HepG2 (cell line): ENCODE results near the gene RBP3. TPM values are rescaled to one million over a fixed set of nuclear protein-coding genes. Genes with fewer than 3 reads are reported as not detected.

Source experiments
- ATAC-seq: fragments of 200-7000 bp; cut with Tn5 transposase; 3 replicates; pipeline ENCODE4 v1.9.1; 2020; ENCODE audit warnings: mild to moderate bottlenecking, moderate library complexity
- BruUV-seq: library from RNA; stranded (reverse); fragments of 400-500 nt; replicated peaks from 2 replicates; lab custom pipeline; 2021; lab: Mats Ljungman, UMichigan
- CTCF ChIA-PET: fragments of 300-600 bp; formaldehyde crosslinking; extraction: SDS; loops from one replicate; lab custom pipeline; 2021; ENCODE audit warnings: low total read pairs, inconsistent platforms, low intra/inter-chr PET ratio; lab: Yijun Ruan, JAX
- POLR2A ChIA-PET: fragments of 350-600 bp; sonication (Branson Sonifier 250); formaldehyde crosslinking; loops from one replicate; lab custom pipeline; 2020; ENCODE audit warnings: antibody characterized with exemption, inconsistent platforms; lab: Yijun Ruan, JAX
- DNase-seq: peaks from one replicate; pipeline ENCODE4 v3.0.0-alpha.2; 2015; ENCODE audit warnings: low spot score
- FAIRE-seq: peaks from 3 replicates; lab custom pipeline; 2011; peaks lifted over from hg19 to GRCh38; lab: Jason Lieb, UNC
- H2AFZ ChIP-seq: one replicate; pipeline ENCODE4 v1.6.1; 2011; ENCODE audit warnings: low read length, inconsistent platforms
- H3K27ac ChIP-seq: fragments of 300-600 bp; 3 replicates; pipeline ENCODE4 v1.8.0; 2011; ENCODE audit warnings: mixed run types, mild to moderate bottlenecking, mixed read lengths, low read length, inconsistent platforms; ENCODE audit not compliant: insufficient read depth; ENCODE audit errors: extremely low read length
- H3K27me3 ChIP-seq, 2 experiments: fragments of 200-600 bp in 1 of 2; 2 replicates in 1 of 2; 3 replicates in 1 of 2; pipeline versions ENCODE4 v1.6.0 to v1.8.0; 2011; ENCODE audit warnings: low read length in 2 of 2, mild to moderate bottlenecking in 2 of 2, moderate library complexity in 2 of 2, inconsistent platforms in 1 of 2; ENCODE audit not compliant: insufficient read depth in 2 of 2, control insufficient read depth in 1 of 2
- H3K36me3 ChIP-seq, 2 experiments: fragments of 200-600 bp in 1 of 2; replicated peaks in 1 of 2; 2 replicates in 1 of 2; 3 replicates in 1 of 2; pipeline versions ENCODE4 v1.5.1 to v1.8.0; 2011; ENCODE audit warnings: low read length in 2 of 2, inconsistent platforms in 1 of 2; ENCODE audit not compliant: insufficient read depth in 2 of 2, control insufficient read depth in 1 of 2
- H3K4me1 ChIP-seq: 2 replicates; pipeline ENCODE4 v1.5.1; 2012; ENCODE audit warnings: low read length, inconsistent platforms; ENCODE audit not compliant: insufficient read depth
- H3K4me2 ChIP-seq: 2 replicates; pipeline ENCODE4 v1.6.0; 2011; ENCODE audit warnings: low read depth, low read length, inconsistent platforms
- H3K4me3 ChIP-seq, 3 experiments: fragments of 200-600 bp in 1 of 3; sonication (generic), shearing (Covaris generic) in 1 of 3; replicated peaks in 1 of 3; 2 replicates each; pipeline ENCODE4 v1.5.1; 2011 to 2016; ENCODE audit warnings: low read length in 3 of 3, inconsistent platforms in 2 of 3, low read depth in 2 of 3, mild to moderate bottlenecking in 2 of 3, control low read depth in 1 of 3, mixed read lengths in 1 of 3; ENCODE audit not compliant: insufficient read depth in 1 of 3
- H3K79me2 ChIP-seq: one replicate; pipeline ENCODE4 v1.6.1; 2011; ENCODE audit warnings: low read length, inconsistent platforms; ENCODE audit not compliant: insufficient read depth
- H3K9ac ChIP-seq: 2 replicates; pipeline ENCODE4 v1.6.0; 2011; ENCODE audit warnings: mild to moderate bottlenecking, low read depth, low read length, inconsistent platforms; ENCODE audit not compliant: insufficient read depth
- H3K9me3 ChIP-seq: 2 replicates; pipeline ENCODE4 v1.5.1; 2012; ENCODE audit warnings: mild to moderate bottlenecking, low read length
- H4K20me1 ChIP-seq: 2 replicates; pipeline ENCODE4 v1.6.0; 2011; ENCODE audit warnings: inconsistent platforms, mild to moderate bottlenecking, low read length, moderate library complexity; ENCODE audit not compliant: insufficient read depth
- BATF2 ChIP-seq: sonication (generic); formaldehyde crosslinking; IDR thresholded peaks from 2 replicates; pipeline ENCODE4 v1.8.0; 2022; ENCODE audit warnings: mild to moderate bottlenecking, missing genetic modification reagents, moderate library complexity
- FOXA1 ChIP-seq, 2 experiments: fragments of 450-650 bp in 1 of 2; sonication (generic) in 1 of 2; formaldehyde crosslinking in 1 of 2; IDR thresholded peaks; 2 replicates each; pipeline versions ENCODE4 v1.4.0 to v1.6.1; 2016 to 2020; ENCODE audit warnings: missing genetic modification reagents in 1 of 2
- HNF4A ChIP-seq: sonication (generic); formaldehyde crosslinking; IDR thresholded peaks from 2 replicates; pipeline ENCODE4 v1.4.0; 2020; ENCODE audit warnings: missing genetic modification reagents
- HNF4G ChIP-seq, 2 experiments: sonication (generic) in 1 of 2; formaldehyde crosslinking in 1 of 2; IDR thresholded peaks; 2 replicates each; pipeline versions ENCODE4 v1.4.0 to v1.6.1; 2011 to 2020; ENCODE audit warnings: borderline replicate concordance in 2 of 2, low read depth in 2 of 2, mild to moderate bottlenecking in 2 of 2, low read length in 1 of 2, missing genetic modification reagents in 1 of 2, moderate library complexity in 1 of 2
- KDM5A ChIP-seq: fragments of 200-600 bp; sonication (generic); IDR thresholded peaks from 2 replicates; pipeline ENCODE4 v1.7.0; 2018; ENCODE audit warnings: antibody characterized with exemption, mild to moderate bottlenecking, low read length, borderline replicate concordance
- MLX ChIP-seq: IDR thresholded peaks from 2 replicates; pipeline ENCODE4 v1.6.1; 2016
- MTA3 ChIP-seq: sonication (generic); formaldehyde crosslinking; IDR thresholded peaks from 2 replicates; pipeline ENCODE4 v1.4.0; 2020; ENCODE audit warnings: missing genetic modification reagents
- MTF1 ChIP-seq: sonication (generic); formaldehyde crosslinking; IDR thresholded peaks from 2 replicates; pipeline ENCODE4 v1.5.0; 2020; ENCODE audit warnings: missing genetic modification reagents
- NFE2 ChIP-seq: sonication (generic); formaldehyde crosslinking; IDR thresholded peaks from 2 replicates; pipeline ENCODE4 v1.4.0; 2020; ENCODE audit warnings: missing genetic modification reagents
- NKX3-1 ChIP-seq: sonication (generic); formaldehyde crosslinking; IDR thresholded peaks from 2 replicates; pipeline ENCODE4 v1.5.0; 2020; ENCODE audit warnings: missing genetic modification reagents
- ZBTB20 ChIP-seq: sonication (generic); formaldehyde crosslinking; IDR thresholded peaks from 2 replicates; pipeline ENCODE4 v1.8.1; 2023; ENCODE audit warnings: missing genetic modification reagents, low read depth, mild to moderate bottlenecking, borderline replicate concordance
- ZNF24 ChIP-seq: fragments of 450-650 bp; IDR thresholded peaks from 2 replicates; pipeline ENCODE4 v1.6.1; 2017; ENCODE audit warnings: antibody characterized with exemption, mild to moderate bottlenecking
- ZSCAN9 ChIP-seq: IDR thresholded peaks from 2 replicates; pipeline ENCODE4 v1.6.1; 2016; ENCODE audit warnings: borderline replicate concordance
- WGBS: methylation state at CpG from one replicate; pipeline ENCODE4 v1.1.6; 2017; ENCODE audit warnings: low lambda C conversion rate; 5-methylcytosine and 5-hydroxymethylcytosine counted together
- in situ Hi-C: cut with HindIII; loops from 2 replicates; pipeline ENCODE4 v1.10.0; 2017; ENCODE audit warnings: low pct_unique_long_range_greater_than_20kb; ENCODE audit not compliant: extremely low pct_ligation_motif_present
- intact Hi-C: fragments of 100-400 bp; cut with micrococcal nuclease; formaldehyde crosslinking; loops from one replicate; pipeline ENCODE4 v1.10.0; 2022; ENCODE audit not compliant: unreplicated experiment
- polyA plus RNA-seq, 8 experiments: library from polyadenylated mRNA; depleted of rRNA in 3 of 8; stranded (reverse) in 7 of 8; unstranded in 1 of 8; fragments of >200 nt; fragmentation: Illumina TruSeq in 4 of 8; extraction: Trizol in 4 of 8; gene quantifications; 2 replicates each; pipeline versions ENCODE4 v1.2.1 to v1.2.3, GENCODE V29; 2011 to 2016; ENCODE audit warnings: low read depth in 4 of 8, missing spikeins in 1 of 8, mixed read lengths in 1 of 8; ENCODE audit not compliant: insufficient read depth in 1 of 8
- total RNA-seq, 5 experiments: library from RNA; depleted of rRNA; stranded (reverse); fragments of >200 nt; fragmentation: Illumina TruSeq; extraction: Trizol; gene quantifications; 2 replicates each; pipeline ENCODE4 v1.2.3, GENCODE V29; 2016; ENCODE audit warnings: low read depth in 1 of 5

Gene RBP3
- total and polyA plus RNA-seq, 2 of the 13 experiments (the other 11 are each of a cell fraction or from before 2014, with no cell fraction given): not detected

GRCh38 chr10:47380341-47381102 is 32.4 kb downstream of the RBP3 start:
- in situ Hi-C loops: loop anchor here (5.0 to 10.0 kb wide), 2 partner anchors 1098 to 1276 kb away; no protein-coding TSS in a partner anchor
- no peak for DNase-seq
- POLR2A ChIA-PET: no interaction called here

GRCh38 chr10:47381103-47381395 is 32.9 kb downstream of the RBP3 start:
- Histone ChIP-seq H2AFZ (no peak overlapping the region), H3K4me3 (no peak overlapping the region), H4K20me1 (no peaks in the 10 kb centered on the region), H3K9me3 (0 out of 2 replicates have a peak, but pooled peaks cover 4% of the 10 kb centered on the region), H3K9ac (no peak overlapping the region), H3K79me2 (no peaks in the 10 kb centered on the region), H3K27ac (no peak overlapping the region), H3K4me2 (no peak overlapping the region), H3K4me1 (peaks cover 32% of the 10 kb centered on the region), H3K27me3 (peaks cover 3 to 17% of the 10 kb centered on the region in 2 experiments; a peak in 4 of 5 replicates), H3K36me3 (no peaks in the 10 kb centered on the region)
- no peak for FAIRE-seq
- no peak for DNase-seq
- ChIA-PET CTCF (no interaction called here), POLR2A (no interaction called here)
- WGBS: 67% methylated on average over 1 of the region's 1 CpG
- in situ Hi-C loops (loop anchor here (5.0 to 10.0 kb wide), 2 partner anchors 1099 to 1276 kb away; no protein-coding TSS in a partner anchor), intact Hi-C loops (no loop called here)
- BruUV-seq: no TSS peak
- ATAC-seq: no peak
- TF ChIP-seq FOXA1 (IDR thresholded peaks at IDR 0.05) (no peak), FOXA1 (CRISPR knock-in tag; IDR thresholded peaks at IDR 0.05) (no peak), NKX3-1 (CRISPR knock-in tag) (no peak), BATF2 (CRISPR knock-in tag) (no peak), MLX (CRISPR knock-in tag) (no peak), HNF4G (IDR thresholded peaks at IDR 0.05; ENCODE audit: borderline replicate concordance, low read depth, low read length) (no peak), HNF4G (CRISPR knock-in tag; IDR thresholded peaks at IDR 0.05; ENCODE audit: borderline replicate concordance, low read depth) (no peak), ZNF24 (no peak), ZBTB20 (CRISPR knock-in tag) (no peak), MTA3 (CRISPR knock-in tag) (no peak), KDM5A (no peak), NFE2 (CRISPR knock-in tag) (no peak)

More at GRCh38 chr10:47380341-47381102, 32.4 kb downstream of the RBP3 start:
- Histone ChIP-seq H3K4me1 (peaks cover 32% of the 10 kb centered on the region), H3K27ac (no peak overlapping the region), H3K36me3 (no peaks in the 10 kb centered on the region), H3K9ac (no peak overlapping the region), H3K4me3 (no peak overlapping the region), H4K20me1 (no peaks in the 10 kb centered on the region), H3K4me2 (no peak overlapping the region), H2AFZ (no peak overlapping the region), H3K79me2 (no peaks in the 10 kb centered on the region), H3K9me3 (0 out of 2 replicates have a peak, but pooled peaks cover 2% of the 10 kb centered on the region), H3K27me3 (peaks cover 3 to 12% of the 10 kb centered on the region in 2 experiments; a peak in 4 of 5 replicates)
- intact Hi-C loops: no loop called here
- WGBS: 13% methylated on average over 5 of the region's 8 CpGs
- FAIRE-seq (no peak), ATAC-seq (no peak)
- CTCF ChIA-PET: no interaction called here
- BruUV-seq: no TSS peak
- TF ChIP-seq HNF4A (CRISPR knock-in tag) (peak; percentile 40), MTF1 (CRISPR knock-in tag) (no peak), ZSCAN9 (CRISPR knock-in tag) (0 out of 2 replicates have a peak, but pooled peaks have one; percentile 22)
